ENCODE measurements around the gene NOS3. TPM values are rescaled to one million over a fixed set of nuclear protein-coding genes. Genes with fewer than 3 reads are reported as not detected.

NOS3 gene
- total RNA-seq, 1 experiment from 2014 or later, result 0.30 TPM

DNA sequence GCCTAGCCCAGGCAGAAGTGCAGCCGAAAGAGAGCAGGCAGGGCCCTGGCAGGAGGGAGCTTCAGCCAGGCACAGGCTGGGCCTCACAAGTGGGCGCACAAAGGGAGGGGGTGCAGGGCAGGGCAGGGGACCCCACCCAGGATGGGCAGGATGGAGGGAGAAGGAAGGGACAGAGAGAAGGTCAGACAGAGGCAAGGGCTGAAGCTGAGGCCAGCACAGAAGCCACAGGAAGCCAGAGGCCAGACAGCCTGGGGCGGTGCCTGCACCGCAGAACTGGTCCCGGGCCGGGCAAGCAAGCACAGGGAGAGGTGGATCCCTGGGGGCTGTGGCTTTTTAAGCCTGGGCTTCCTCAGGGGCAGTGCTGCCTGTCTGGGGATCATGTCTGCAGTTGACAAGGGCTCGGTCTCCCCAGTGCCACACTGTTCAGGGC is 16.7 kb downstream of the NOS3 start:
- Mint-ChIP-seq H3K36me3 (ENCODE audit: insufficient read depth, unreplicated experiment) (no peaks in the 10 kb centered on the region), H3K4me3 (ENCODE audit: unreplicated experiment) (no peak overlapping the region), H3K27me3 (ENCODE audit: insufficient read depth, unreplicated experiment) (peaks cover 10% of the 10 kb centered on the region), H3K27ac (ENCODE audit: low read depth, unreplicated experiment) (no peak overlapping the region), H3K9me3 (ENCODE audit: unreplicated experiment) (no peaks in the 10 kb centered on the region), H3K4me1 (ENCODE audit: insufficient read depth, unreplicated experiment) (peaks cover 19% of the 10 kb centered on the region)
- DNase-seq (ENCODE audit: unreplicated experiment), result no peak
- POLR2A ChIA-PET, result interaction anchor here (0.7 kb wide), 1 partner anchor 654 kb away, joined by 3 read pairs; no protein-coding TSS in a partner anchor
- intact Hi-C loops (cut with micrococcal nuclease), result no loop called here
- CTCF ChIA-PET, result interaction anchor here (0.8 to 2.3 kb wide), 2 partner anchors 22 to 109 kb away, joined by 3 to 11 read pairs; no protein-coding TSS in a partner anchor
- TF ChIP-seq, protein P1, sequence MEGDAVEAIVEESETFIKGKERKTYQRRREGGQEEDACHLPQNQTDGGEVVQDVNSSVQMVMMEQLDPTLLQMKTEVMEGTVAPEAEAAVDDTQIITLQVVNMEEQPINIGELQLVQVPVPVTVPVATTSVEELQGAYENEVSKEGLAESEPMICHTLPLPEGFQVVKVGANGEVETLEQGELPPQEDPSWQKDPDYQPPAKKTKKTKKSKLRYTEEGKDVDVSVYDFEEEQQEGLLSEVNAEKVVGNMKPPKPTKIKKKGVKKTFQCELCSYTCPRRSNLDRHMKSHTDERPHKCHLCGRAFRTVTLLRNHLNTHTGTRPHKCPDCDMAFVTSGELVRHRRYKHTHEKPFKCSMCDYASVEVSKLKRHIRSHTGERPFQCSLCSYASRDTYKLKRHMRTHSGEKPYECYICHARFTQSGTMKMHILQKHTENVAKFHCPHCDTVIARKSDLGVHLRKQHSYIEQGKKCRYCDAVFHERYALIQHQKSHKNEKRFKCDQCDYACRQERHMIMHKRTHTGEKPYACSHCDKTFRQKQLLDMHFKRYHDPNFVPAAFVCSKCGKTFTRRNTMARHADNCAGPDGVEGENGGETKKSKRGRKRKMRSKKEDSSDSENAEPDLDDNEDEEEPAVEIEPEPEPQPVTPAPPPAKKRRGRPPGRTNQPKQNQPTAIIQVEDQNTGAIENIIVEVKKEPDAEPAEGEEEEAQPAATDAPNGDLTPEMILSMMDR (IDR thresholded peaks at IDR 0.05; ENCODE audit: unreplicated experiment), result no peak
- BruUV-seq (replicated peaks), result no TSS peak

DNA sequence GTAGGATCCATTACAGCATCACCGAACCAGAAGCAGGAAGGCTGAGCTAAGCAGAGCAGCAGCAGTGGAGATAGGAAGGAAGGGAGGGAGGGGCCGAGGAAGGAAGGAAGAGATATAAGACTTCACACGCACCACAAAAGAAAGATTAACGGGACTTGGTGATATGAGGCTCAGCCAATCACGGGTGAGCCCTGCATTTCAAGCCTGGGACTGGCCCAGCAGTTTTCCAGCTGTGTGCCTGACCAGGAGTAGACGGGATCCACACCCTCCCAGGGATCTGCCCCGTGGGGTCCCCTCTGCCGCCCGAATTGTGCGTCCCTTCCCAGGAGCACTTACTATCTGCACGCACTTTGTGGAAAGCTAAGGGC is 17.3 kb downstream of the NOS3 start:
- ChIA-PET POLR2A (no interaction called here), CTCF (interaction anchor here (0.7 to 2.3 kb wide), 4 partner anchors 23 to 287 kb away, joined by 3 to 11 read pairs (median 3); no protein-coding TSS in a partner anchor)
- H3K36me3 Mint-ChIP-seq (ENCODE audit: insufficient read depth, unreplicated experiment), result no peaks in the 10 kb centered on the region
- H3K27ac Mint-ChIP-seq (ENCODE audit: low read depth, unreplicated experiment), result no peak overlapping the region
- intact Hi-C loops (cut with micrococcal nuclease), result no loop called here
- TF ChIP-seq, protein P1 (IDR thresholded peaks at IDR 0.05; ENCODE audit: unreplicated experiment), result no peak
- DNase-seq (ENCODE audit: unreplicated experiment), result no peak
- BruUV-seq (replicated peaks), result no TSS peak
- H3K9me3 Mint-ChIP-seq (ENCODE audit: unreplicated experiment), result no peaks in the 10 kb centered on the region
- H3K4me3 Mint-ChIP-seq (ENCODE audit: unreplicated experiment), result no peak overlapping the region
- peaks cover 10% of the 10 kb centered on the region for H3K27me3 Mint-ChIP-seq (ENCODE audit: insufficient read depth, unreplicated experiment)
- peaks cover 22% of the 10 kb centered on the region for H3K4me1 Mint-ChIP-seq (ENCODE audit: insufficient read depth, unreplicated experiment)

DNA sequence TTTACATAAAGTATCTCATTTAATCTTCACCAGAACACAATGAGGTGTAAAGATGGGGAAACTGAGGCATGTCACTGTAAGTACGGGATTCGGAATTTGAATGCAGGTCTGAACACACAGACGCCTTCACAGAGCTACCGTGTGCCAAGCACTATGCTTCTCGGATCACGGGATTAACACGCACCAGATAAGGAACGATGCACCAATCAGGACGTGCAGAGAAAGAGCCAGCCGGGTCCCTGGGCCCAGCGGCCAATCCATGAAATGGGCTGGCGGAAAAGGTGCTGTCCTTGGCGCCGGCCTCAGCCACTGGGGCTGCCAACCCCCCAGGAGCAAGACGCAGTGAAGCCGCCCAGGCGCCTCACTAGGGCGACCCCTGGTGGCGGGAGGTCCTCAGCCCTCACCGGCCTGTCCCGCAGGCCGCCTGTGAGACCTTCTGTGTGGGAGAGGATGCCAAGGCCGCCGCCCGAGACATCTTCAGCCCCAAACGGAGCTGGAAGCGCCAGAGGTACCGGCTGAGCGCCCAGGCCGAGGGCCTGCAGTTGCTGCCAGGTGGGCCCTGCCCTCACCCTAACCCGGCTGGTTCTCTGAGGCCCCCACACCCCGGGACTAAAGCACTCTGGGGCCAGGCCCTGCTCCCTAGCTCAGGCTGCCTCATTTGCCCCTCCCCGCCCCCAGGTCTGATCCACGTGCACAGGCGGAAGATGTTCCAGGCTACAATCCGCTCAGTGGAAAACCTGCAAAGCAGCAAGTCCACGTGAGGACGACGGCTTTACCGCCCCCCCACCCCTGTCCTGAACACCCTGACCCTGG is 17.9 kb downstream of the NOS3 start:
- Mint-ChIP-seq H3K9me3 (ENCODE audit: unreplicated experiment) (no peaks in the 10 kb centered on the region), H3K36me3 (ENCODE audit: insufficient read depth, unreplicated experiment) (no peaks in the 10 kb centered on the region), H3K27me3 (ENCODE audit: insufficient read depth, unreplicated experiment) (peaks cover 10% of the 10 kb centered on the region), H3K4me3 (ENCODE audit: unreplicated experiment) (no peak overlapping the region), H3K27ac (ENCODE audit: low read depth, unreplicated experiment) (no peak overlapping the region), H3K4me1 (ENCODE audit: insufficient read depth, unreplicated experiment) (peaks cover 22% of the 10 kb centered on the region)
- POLR2A ChIA-PET, result no interaction called here
- peak; percentile 40 for DNase-seq (ENCODE audit: unreplicated experiment)
- BruUV-seq (replicated peaks), result no TSS peak
- intact Hi-C loops (cut with micrococcal nuclease), result no loop called here
- CTCF ChIA-PET, result interaction anchor here (0.6 to 2.3 kb wide), 7 partner anchors 10 to 286 kb away, joined by 3 to 13 read pairs (median 3); no protein-coding TSS in a partner anchor
- TF ChIP-seq, protein P1 (IDR thresholded peaks at IDR 0.05; ENCODE audit: unreplicated experiment), result peak; percentile 59

DNA sequence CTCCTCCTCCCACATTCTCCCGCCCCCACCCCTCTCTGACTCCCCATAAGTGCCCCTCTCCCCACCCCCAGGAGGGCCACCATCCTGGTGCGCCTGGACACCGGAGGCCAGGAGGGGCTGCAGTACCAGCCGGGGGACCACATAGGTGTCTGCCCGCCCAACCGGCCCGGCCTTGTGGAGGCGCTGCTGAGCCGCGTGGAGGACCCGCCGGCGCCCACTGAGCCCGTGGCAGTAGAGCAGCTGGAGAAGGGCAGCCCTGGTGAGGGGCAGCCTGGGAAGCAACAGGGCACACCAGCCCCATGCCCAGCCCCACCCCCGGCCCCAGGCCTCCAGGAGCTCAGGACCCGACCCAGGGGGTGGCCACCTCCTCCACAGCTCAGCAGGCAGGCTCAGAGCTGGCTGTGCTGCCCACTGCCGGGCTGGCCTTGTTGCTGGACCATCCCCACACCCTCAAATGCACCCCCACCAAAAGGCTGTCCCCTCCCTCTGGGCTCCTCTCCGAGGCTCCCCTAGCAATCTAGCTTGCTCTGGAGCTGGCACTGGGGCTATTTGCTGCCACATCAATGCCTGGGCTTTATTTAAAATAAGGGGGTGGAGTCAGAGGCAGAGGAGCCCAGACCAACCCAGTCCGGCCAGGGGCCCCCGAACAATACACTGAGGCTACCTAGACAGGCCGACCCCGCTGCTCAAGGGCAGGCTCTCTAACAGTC is 18.7 kb downstream of the NOS3 start:
- no peaks in the 10 kb centered on the region for H3K9me3 Mint-ChIP-seq (ENCODE audit: unreplicated experiment)
- no peak overlapping the region for H3K27ac Mint-ChIP-seq (ENCODE audit: low read depth, unreplicated experiment)
- no peak overlapping the region for H3K4me3 Mint-ChIP-seq (ENCODE audit: unreplicated experiment)
- DNase-seq (ENCODE audit: unreplicated experiment), result no peak
- CTCF ChIA-PET, result interaction anchor here (0.5 to 2.3 kb wide), 8 partner anchors 9 to 101 kb away, joined by 3 to 13 read pairs (median 4); no protein-coding TSS in a partner anchor
- BruUV-seq (replicated peaks), result no TSS peak
- POLR2A ChIA-PET, result no interaction called here
- TF ChIP-seq, protein P1 (IDR thresholded peaks at IDR 0.05; ENCODE audit: unreplicated experiment), result no peak
- H3K36me3 Mint-ChIP-seq (ENCODE audit: insufficient read depth, unreplicated experiment), result no peaks in the 10 kb centered on the region
- H3K4me1 Mint-ChIP-seq (ENCODE audit: insufficient read depth, unreplicated experiment), result peaks cover 22% of the 10 kb centered on the region
- peaks cover 5% of the 10 kb centered on the region for H3K27me3 Mint-ChIP-seq (ENCODE audit: insufficient read depth, unreplicated experiment)
- intact Hi-C loops (cut with micrococcal nuclease), result no loop called here

Data from MCF 10A (cell line).